GM12891 (cell line): Measurements from ENCODE around the gene CMTM3.

Experiments
- PAX5 ChIP-seq: IDR thresholded peaks from 2 replicates; pipeline ENCODE4 v1.6.1; 2011; ENCODE audit warnings: low read length, moderate library complexity, mild to moderate bottlenecking; ENCODE audit not compliant: insufficient read depth, severe bottlenecking
- POLR2A ChIP-seq: IDR thresholded peaks from 2 replicates; pipeline ENCODE4 v1.6.1; 2011; ENCODE audit warnings: low read depth, low read length, control low read depth
- POLR2AphosphoS5 ChIP-seq: IDR thresholded peaks from 2 replicates; pipeline ENCODE4 v1.6.1; 2011; ENCODE audit warnings: low read depth, low read length, control low read depth
- SPI1 ChIP-seq: IDR thresholded peaks from 2 replicates; pipeline ENCODE4 v1.6.1; 2011; ENCODE audit warnings: low read depth, low read length, control low read depth
- TAF1 ChIP-seq: IDR thresholded peaks from 2 replicates; pipeline ENCODE4 v1.6.1; 2011; ENCODE audit warnings: low read depth, low read length, control low read depth

GRCh38 chr16:66617010-66617434, 12.5 kb downstream of the CMTM3 start:
- TF ChIP-seq POLR2A (no peak), POLR2AphosphoS5 (no peak), TAF1 (no peak), SPI1 (no peak), PAX5 (no peak)
